HEK293T (cell line): ENCODE measurements around the gene PALLD.

Source experiments
- CTCF ChIA-PET: fragments of 350-600 bp; formaldehyde crosslinking; extraction: SDS; loops from one replicate; lab custom pipeline; 2021; ENCODE audit warnings: antibody characterized with exemption, inconsistent platforms; lab: Yijun Ruan, JAX
- POLR2A ChIA-PET: fragments of 350-600 bp; formaldehyde crosslinking; extraction: SDS; loops from one replicate; lab custom pipeline; 2020; ENCODE audit warnings: antibody characterized with exemption, inconsistent platforms; lab: Yijun Ruan, JAX
- DNase-seq: peaks from one replicate; pipeline ENCODE4 v3.0.0; 2012; ENCODE audit warnings: mixed read lengths; ENCODE audit errors: extremely low spot score
- ARNT ChIP-seq: fragments of 450-650 bp; IDR thresholded peaks from 2 replicates; pipeline ENCODE4 v1.6.1; 2017; ENCODE audit warnings: mild to moderate bottlenecking
- BHLHE40 ChIP-seq: fragments of 450-650 bp; IDR thresholded peaks from 2 replicates; pipeline ENCODE4 v1.6.1; 2016; ENCODE audit warnings: mild to moderate bottlenecking, moderate library complexity, borderline replicate concordance
- CTBP1 ChIP-seq: fragments of 450-650 bp; IDR thresholded peaks from 2 replicates; pipeline ENCODE4 v1.6.1; 2016; ENCODE audit warnings: borderline replicate concordance
- ELF4 ChIP-seq: fragments of 450-650 bp; IDR thresholded peaks from 2 replicates; pipeline ENCODE4 v1.6.1; 2017; ENCODE audit warnings: antibody characterized with exemption
- FOXA1 ChIP-seq: fragments of 450-650 bp; IDR thresholded peaks from 2 replicates; pipeline ENCODE4 v1.6.1; 2016; ENCODE audit warnings: mild to moderate bottlenecking
- FOXK2 ChIP-seq: fragments of 450-650 bp; IDR thresholded peaks from 2 replicates; pipeline ENCODE4 v1.6.1; 2016; ENCODE audit warnings: mild to moderate bottlenecking
- FOXM1 ChIP-seq: fragments of 450-650 bp; IDR thresholded peaks from 2 replicates; pipeline ENCODE4 v1.6.1; 2017; ENCODE audit warnings: mild to moderate bottlenecking, borderline replicate concordance
- HDGF ChIP-seq: fragments of 450-650 bp; IDR thresholded peaks from 2 replicates; pipeline ENCODE4 v1.6.1; 2017; ENCODE audit warnings: antibody characterized with exemption, borderline replicate concordance
- L3MBTL2 ChIP-seq: fragments of 450-650 bp; conservative IDR thresholded peaks from 2 replicates; pipeline ENCODE4 v1.6.1; 2016; ENCODE audit warnings: mild to moderate bottlenecking
- LEF1 ChIP-seq: fragments of 450-650 bp; IDR thresholded peaks from 2 replicates; pipeline ENCODE4 v1.6.1; 2017; ENCODE audit warnings: mild to moderate bottlenecking, borderline replicate concordance
- NFRKB ChIP-seq: fragments of 450-650 bp; IDR thresholded peaks from 2 replicates; pipeline ENCODE4 v1.6.1; 2016; ENCODE audit warnings: mild to moderate bottlenecking, moderate library complexity
- SP1 ChIP-seq: fragments of 450-650 bp; IDR thresholded peaks from 2 replicates; pipeline ENCODE4 v1.6.1; 2017
- SUZ12 ChIP-seq: fragments of 450-650 bp; IDR thresholded peaks from 2 replicates; pipeline ENCODE4 v1.6.1; 2016; ENCODE audit warnings: mild to moderate bottlenecking
- TARDBP ChIP-seq: fragments of 450-650 bp; IDR thresholded peaks from 2 replicates; pipeline ENCODE4 v1.6.1; 2016
- ZNF384 ChIP-seq: fragments of 450-650 bp; IDR thresholded peaks from 2 replicates; pipeline ENCODE4 v1.6.1; 2016
- TF ChIP-seq, protein P1 (sequence below): fragments of 450-650 bp; IDR thresholded peaks from 2 replicates; pipeline ENCODE4 v1.6.1; 2016

Gene PALLD

DNA sequence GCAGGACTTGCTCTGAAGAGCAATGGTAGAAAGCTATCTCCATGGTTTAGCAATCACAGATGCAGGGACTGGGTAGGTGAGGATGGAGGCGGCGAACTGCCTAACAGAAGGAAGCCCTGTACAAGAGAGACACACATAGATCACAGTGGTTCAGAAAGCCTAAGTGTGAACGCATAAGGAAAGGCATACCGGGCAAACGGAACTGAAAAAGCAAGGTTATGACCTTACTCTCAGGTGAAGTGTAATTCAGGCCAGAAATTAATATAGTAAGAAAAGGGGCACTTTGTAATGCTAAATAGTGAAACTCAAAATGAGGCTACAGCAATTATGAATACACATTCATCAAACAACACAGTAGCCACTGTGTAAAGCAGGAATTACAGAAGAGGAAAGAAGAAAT is 126.6 kb downstream of the PALLD start:
- ChIA-PET CTCF (interaction anchor here (1.2 kb wide), 1 partner anchor 15 kb away, joined by 3 read pairs; no protein-coding TSS in a partner anchor), POLR2A (no interaction called here)
- TF ChIP-seq CTBP1 (no peak), FOXK2 (no peak), BHLHE40 (no peak), SP1 (no peak), TARDBP (no peak), FOXA1 (no peak), ELF4 (no peak), HDGF (no peak), FOXM1 (no peak)
- no peak for DNase-seq

DNA sequence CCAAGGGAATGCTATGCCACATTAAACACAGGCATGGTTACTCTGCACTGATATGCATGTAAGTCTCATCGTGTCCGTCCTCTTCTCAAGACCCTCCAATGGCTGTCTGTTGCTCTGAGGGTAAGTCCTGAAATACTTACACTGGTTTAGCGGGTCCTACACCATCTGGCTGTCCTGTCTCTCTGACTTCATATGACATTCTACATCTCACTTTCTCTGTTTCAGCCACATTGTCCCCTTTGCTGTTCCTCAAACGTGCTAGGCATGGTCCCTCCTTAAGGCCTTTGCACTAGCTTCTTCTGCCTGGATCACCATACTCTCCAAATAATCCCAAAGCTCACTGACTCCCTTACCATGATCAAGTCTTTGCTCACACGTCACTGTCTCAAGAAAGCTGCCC is 131.4 kb downstream of the PALLD start:
- DNase-seq, result no peak
- TF ChIP-seq TARDBP (no peak), HDGF (no peak), SP1 (no peak), CTBP1 (no peak), LEF1 (no peak), ELF4 (no peak), L3MBTL2 (no peak), SUZ12 (no peak)
- TF ChIP-seq, protein P1, sequence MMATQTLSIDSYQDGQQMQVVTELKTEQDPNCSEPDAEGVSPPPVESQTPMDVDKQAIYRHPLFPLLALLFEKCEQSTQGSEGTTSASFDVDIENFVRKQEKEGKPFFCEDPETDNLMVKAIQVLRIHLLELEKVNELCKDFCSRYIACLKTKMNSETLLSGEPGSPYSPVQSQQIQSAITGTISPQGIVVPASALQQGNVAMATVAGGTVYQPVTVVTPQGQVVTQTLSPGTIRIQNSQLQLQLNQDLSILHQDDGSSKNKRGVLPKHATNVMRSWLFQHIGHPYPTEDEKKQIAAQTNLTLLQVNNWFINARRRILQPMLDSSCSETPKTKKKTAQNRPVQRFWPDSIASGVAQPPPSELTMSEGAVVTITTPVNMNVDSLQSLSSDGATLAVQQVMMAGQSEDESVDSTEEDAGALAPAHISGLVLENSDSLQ, result no peak
- ChIA-PET POLR2A (no interaction called here), CTCF (no interaction called here)

GRCh38 chr4:168629566-168629965 is 132.7 kb downstream of the PALLD start:
- TF ChIP-seq SUZ12, result no peak
- TF ChIP-seq SP1, result no peak
- no peak for TF ChIP-seq FOXK2
- TF ChIP-seq TARDBP, result no peak
- no peak for TF ChIP-seq ELF4
- TF ChIP-seq BHLHE40, result no peak
- TF ChIP-seq FOXA1, result no peak
- no peak for TF ChIP-seq LEF1
- no peak for TF ChIP-seq NFRKB
- TF ChIP-seq ZNF384, result no peak
- TF ChIP-seq CTBP1, result no peak
- TF ChIP-seq L3MBTL2, result no peak
- no peak for TF ChIP-seq ARNT
- ChIA-PET POLR2A (no interaction called here), CTCF (interaction anchor here (1.3 kb wide), 1 partner anchor 11 kb away, joined by 3 read pairs; no protein-coding TSS in a partner anchor)
- DNase-seq, result no peak

GRCh38 chr4:168630445-168631187 is 133.8 kb downstream of the PALLD start:
- ChIA-PET POLR2A (interaction anchor here (0.6 to 4.6 kb wide), 6 partner anchors 26 to 89 kb away, joined by 3 to 21 read pairs (median 4); no protein-coding TSS in a partner anchor), CTCF (interaction anchor here (1.0 to 1.7 kb wide), 2 partner anchors 12 to 70 kb away, joined by 4 to 6 read pairs; no protein-coding TSS in a partner anchor)
- TF ChIP-seq HDGF, result no peak
- TF ChIP-seq, protein P1, result peak; percentile 55
- no peak for DNase-seq

DNA sequence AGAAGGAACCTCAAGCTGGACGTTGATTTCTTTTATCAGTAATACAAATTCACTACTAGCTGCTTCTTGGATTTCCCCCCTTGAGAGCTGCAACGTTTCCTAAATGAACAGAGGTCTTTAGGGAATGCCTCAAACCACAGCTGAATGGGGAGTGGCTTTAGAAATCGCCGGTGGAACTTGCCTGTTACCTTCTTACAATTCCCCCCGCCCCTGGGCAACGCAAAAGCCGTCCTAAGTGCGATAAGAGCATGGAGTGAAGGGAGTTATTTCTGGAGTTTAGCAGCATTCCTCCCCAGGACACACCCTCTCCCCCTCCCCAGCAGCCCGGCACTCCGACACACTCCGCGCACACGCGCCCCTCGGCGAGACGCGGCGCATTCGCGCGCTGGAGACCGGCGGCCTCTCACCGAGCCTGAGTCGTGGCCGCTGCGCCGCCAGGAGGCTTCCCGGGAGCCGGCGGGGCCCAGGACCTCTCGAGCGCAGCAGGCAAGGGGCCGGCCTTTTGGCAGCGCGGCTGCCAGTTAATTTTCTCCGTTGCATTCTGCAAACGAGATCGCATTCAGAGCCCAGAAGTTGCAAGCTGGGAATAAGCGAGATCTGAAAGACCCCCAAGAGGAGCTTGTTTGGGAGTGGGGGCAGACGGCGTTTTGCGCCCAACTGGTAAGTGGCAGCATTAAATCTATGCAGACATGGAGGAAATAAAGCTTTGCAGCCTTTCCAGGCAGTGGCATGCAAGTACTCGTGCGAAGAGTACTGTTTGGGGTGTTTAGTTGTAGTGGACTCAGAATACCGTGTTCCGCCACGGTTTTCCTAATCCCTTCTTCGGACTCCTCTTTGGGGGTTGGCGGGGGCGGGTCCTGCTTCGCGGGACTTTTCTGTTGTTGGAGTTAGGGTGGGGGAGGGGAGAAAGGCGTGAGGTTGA is 134.7 kb downstream of the PALLD start:
- DNase-seq, result peak; percentile 71
- POLR2A ChIA-PET, result interaction anchor here (0.6 to 4.6 kb wide), 13 partner anchors 12 to 90 kb away, joined by 3 to 21 read pairs (median 4); no protein-coding TSS in a partner anchor
- CTCF ChIA-PET, result interaction anchor here (0.6 to 2.9 kb wide), 8 partner anchors 9 to 1533 kb away, joined by 3 to 12 read pairs (median 4); no protein-coding TSS in a partner anchor

GRCh38 chr4:168632301-168632725 is 135.5 kb downstream of the PALLD start:
- ChIA-PET POLR2A (interaction anchor here (0.6 to 4.6 kb wide), 12 partner anchors 13 to 90 kb away, joined by 3 to 21 read pairs (median 4); no protein-coding TSS in a partner anchor), CTCF (interaction anchor here (0.6 to 2.9 kb wide), 7 partner anchors 8 to 118 kb away, joined by 3 to 12 read pairs (median 4); no protein-coding TSS in a partner anchor)
- DNase-seq, result no peak
- TF ChIP-seq HDGF (no peak), ARNT (no peak), L3MBTL2 (no peak), ELF4 (no peak), FOXM1 (no peak), NFRKB (no peak), FOXK2 (no peak), ZNF384 (no peak), FOXA1 (no peak), LEF1 (no peak), SP1 (no peak), SUZ12 (no peak), CTBP1 (no peak), BHLHE40 (no peak), TARDBP (no peak)
- TF ChIP-seq, protein P1, result no peak

More for the DNA sequence above, 134.7 kb downstream of the PALLD start:
- TF ChIP-seq ARNT, result no peak
- TF ChIP-seq L3MBTL2, result peak; percentile 51; the same call in 1 of the 2 replicates
